Stimulated activated CD4-positive, alpha-beta T cell treated with anti-CD3 and anti-CD28 coated beads, Interleukin-15, amount 100 ng/mL, for 24 hours (primary cell): ENCODE data around the gene WIPI1.

ENCODE experiments used
- DNase-seq: peaks from one replicate; pipeline ENCODE4 v3.0.0-alpha.2; 2020

Gene WIPI1

GRCh38 chr17:68460146-68460545 lies 2.9 kb upstream of the WIPI1 start:
- no peak for DNase-seq

GRCh38 chr17:68459037-68459639 lies 1.8 kb upstream of the WIPI1 start:
- no peak for DNase-seq

- no peak for DNase-seq
Observed at GRCh38 chr17:68458260-68459036, 1.2 kb upstream of the WIPI1 start.

GRCh38 chr17:68457539-68458259 lies 403 bp upstream of the WIPI1 start:
- DNase-seq, result peak; percentile 98

GRCh38 chr17:68456339-68457167 lies 743 bp downstream of the WIPI1 start:
- no peak for DNase-seq

GRCh38 chr17:68455901-68456338 lies 1.4 kb downstream of the WIPI1 start:
- DNase-seq, result no peak

- no peak for DNase-seq
Observed at GRCh38 chr17:68453991-68454665, 3.2 kb downstream of the WIPI1 start.

GRCh38 chr17:68452724-68453290 lies 4.5 kb downstream of the WIPI1 start:
- no peak for DNase-seq

- no peak for DNase-seq
Observed at GRCh38 chr17:68451670-68452354, 5.5 kb downstream of the WIPI1 start.

- no peak for DNase-seq
Observed at GRCh38 chr17:68450801-68451200, 6.5 kb downstream of the WIPI1 start.

- DNase-seq, result no peak
Observed at GRCh38 chr17:68450391-68450790, 6.9 kb downstream of the WIPI1 start.

GRCh38 chr17:68449021-68449739 lies 8.1 kb downstream of the WIPI1 start:
- DNase-seq, result no peak

- no peak for DNase-seq
Observed at GRCh38 chr17:68446626-68447041, 10.7 kb downstream of the WIPI1 start.

- DNase-seq, result no peak
Observed at GRCh38 chr17:68445671-68446070, 11.6 kb downstream of the WIPI1 start.

GRCh38 chr17:68443972-68444464 lies 13.3 kb downstream of the WIPI1 start:
- DNase-seq, result no peak

GRCh38 chr17:68441070-68441770 lies 16.1 kb downstream of the WIPI1 start:
- DNase-seq, result no peak

GRCh38 chr17:68440526-68440925 lies 16.8 kb downstream of the WIPI1 start:
- DNase-seq, result no peak

GRCh38 chr17:68439656-68440290 lies 17.5 kb downstream of the WIPI1 start:
- no peak for DNase-seq
